ENCODE results near the gene CHAT. TPM values are rescaled to one million over a fixed set of nuclear protein-coding genes. Genes with fewer than 3 reads are reported as not detected.

Gene CHAT
- total RNA-seq, 4 donors from 2014 or later, result 0.94 to 1.6 TPM; not detected in 2

DNA sequence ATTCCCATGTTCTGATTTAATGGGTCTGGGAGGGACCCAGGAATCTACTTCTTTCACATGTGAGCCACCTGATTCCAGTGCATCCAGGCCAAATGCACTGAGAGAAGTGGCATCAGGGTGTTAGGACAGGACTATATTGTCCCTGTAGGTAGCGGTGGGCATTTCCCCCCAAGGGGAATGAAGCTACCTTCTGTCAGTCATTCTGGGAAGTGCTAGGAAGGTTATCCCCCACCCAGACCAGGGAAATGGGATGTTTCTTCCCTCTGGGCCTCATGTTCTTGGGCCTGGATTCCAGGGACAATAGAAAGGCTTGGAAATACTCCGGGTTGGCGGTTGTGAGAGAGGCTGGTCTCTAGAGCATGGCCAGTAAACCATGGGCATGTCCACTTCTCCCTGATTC is 86.4 kb downstream of the CHAT start:
- Histone ChIP-seq H3K27me3 (peaks cover 20% of the 10 kb centered on the region), H3K9me3 (no peaks in the 10 kb centered on the region), H3K36me3 (no peaks in the 10 kb centered on the region), H3K27ac (no peak overlapping the region), H3K4me1 (no peaks in the 10 kb centered on the region), H3K4me3 (no peak overlapping the region)
- TF ChIP-seq EP300 (IDR thresholded peaks at IDR 0.05), result no peak
- no peak for TF ChIP-seq POLR2AphosphoS5 (IDR thresholded peaks at IDR 0.05)
- no peak for TF ChIP-seq CTCF (IDR thresholded peaks at IDR 0.05)
- no peak for TF ChIP-seq POLR2A (IDR thresholded peaks at IDR 0.05)
- 100% methylated on average over 1 of the region's 3 CpGs for WGBS, 2 donors (ENCODE audit: low coverage in 1 of 2)
- ATAC-seq, result no peak

GRCh38 chr10:49700997-49701396 is 87.2 kb downstream of the CHAT start:
- no peak overlapping the region for H3K27ac ChIP-seq
- H3K36me3 ChIP-seq, result no peaks in the 10 kb centered on the region
- H3K9me3 ChIP-seq, result no peaks in the 10 kb centered on the region
- 4 to 8% methylated on average over 3 of the region's 3 CpGs for WGBS, 2 donors (ENCODE audit: low coverage in 1 of 2)
- H3K27me3 ChIP-seq, result peaks cover 20% of the 10 kb centered on the region
- H3K4me3 ChIP-seq, result no peak overlapping the region
- H3K4me1 ChIP-seq, result no peaks in the 10 kb centered on the region
- no peak for ATAC-seq
- no peak for TF ChIP-seq CTCF (IDR thresholded peaks at IDR 0.05)
- TF ChIP-seq POLR2A (IDR thresholded peaks at IDR 0.05), result no peak
- no peak for TF ChIP-seq POLR2AphosphoS5 (IDR thresholded peaks at IDR 0.05)
- TF ChIP-seq EP300 (IDR thresholded peaks at IDR 0.05), result no peak

- Histone ChIP-seq H3K27me3 (peaks cover 10% of the 10 kb centered on the region), H3K4me3 (no peak overlapping the region), H3K27ac (no peak overlapping the region), H3K9me3 (no peaks in the 10 kb centered on the region), H3K4me1 (no peaks in the 10 kb centered on the region), H3K36me3 (no peaks in the 10 kb centered on the region)
- ATAC-seq, result no peak
- 57 to 72% methylated on average over 3 of the region's 3 CpGs for WGBS, 2 donors (ENCODE audit: low coverage in 1 of 2)
- no peak for TF ChIP-seq POLR2A (IDR thresholded peaks at IDR 0.05)
- TF ChIP-seq CTCF (IDR thresholded peaks at IDR 0.05), result no peak
- no peak for TF ChIP-seq POLR2AphosphoS5 (IDR thresholded peaks at IDR 0.05)
- no peak for TF ChIP-seq EP300 (IDR thresholded peaks at IDR 0.05)
Observed at GRCh38 chr10:49707585-49707984, 93.7 kb downstream of the CHAT start.

GRCh38 chr10:49709934-49710333 is 96.1 kb downstream of the CHAT start:
- peaks cover 10% of the 10 kb centered on the region for H3K27me3 ChIP-seq

More at GRCh38 chr10:49709934-49710333, 96.1 kb downstream of the CHAT start:
- 50 to 69% methylated on average over 2 to 3 of the region's 5 CpGs for whole genome bisulfite sequencing, 2 donors (ENCODE audit: low coverage in 1 of 2)
- Histone ChIP-seq H3K4me3 (no peak overlapping the region), H3K27ac (no peak overlapping the region), H3K36me3 (no peaks in the 10 kb centered on the region), H3K9me3 (peaks cover 0 to 10% (median 0%) of the 10 kb centered on the region in 3 donors), H3K4me1 (no peaks in the 10 kb centered on the region)
- no peak for TF ChIP-seq EP300 (IDR thresholded peaks at IDR 0.05)
- no peak for TF ChIP-seq POLR2A (IDR thresholded peaks at IDR 0.05)
- TF ChIP-seq POLR2AphosphoS5 (IDR thresholded peaks at IDR 0.05), result no peak
- TF ChIP-seq CTCF (IDR thresholded peaks at IDR 0.05), result no peak
- ATAC-seq, result no peak

Measured in gastroesophageal sphincter (tissue), 4 donors.